HG02763 (cell line): ENCODE data around the gene KHK.
A peak's percentile ranks its signal among the peaks of the same experiment; 100 is the strongest.
"Not testable (repeated sequence)": the region's sequence is repeated elsewhere in the genome, so short reads cannot be mapped to it uniquely, and the experiment has no call there.

Source experiments
- ATAC-seq: cut with Tn5 transposase; IDR thresholded peaks from one replicate; pipeline ENCODE4 v1.9.1; 2021; ENCODE audit warnings: mild to moderate bottlenecking, moderate library complexity; ENCODE audit not compliant: unreplicated experiment

KHK gene

GRCh38 chr2:27059141-27059820, 27.3 kb upstream of the KHK start:
- no peak for ATAC-seq

GRCh38 chr2:27060323-27060722, 26.2 kb upstream of the KHK start:
- ATAC-seq, result no peak

GRCh38 chr2:27065128-27065527, 21.4 kb upstream of the KHK start:
- no peak for ATAC-seq

GRCh38 chr2:27067385-27067784, 19.2 kb upstream of the KHK start:
- no peak for ATAC-seq

GRCh38 chr2:27069436-27069835, 17.1 kb upstream of the KHK start:
- ATAC-seq, result no peak

- ATAC-seq, result no peak
These were observed 16.5 kb upstream of the KHK start for GRCh38 chr2:27069961-27070618.

GRCh38 chr2:27070653-27071276, 15.8 kb upstream of the KHK start:
- no peak for ATAC-seq

- peak; percentile 88 for ATAC-seq
These were observed 15.1 kb upstream of the KHK start, which contains the start of gene OST4 for GRCh38 chr2:27071277-27071989. Gene OST4, minus strand, starts transcription at chr2:27071654.

GRCh38 chr2:27071990-27072830, 14.4 kb upstream of the KHK start:
- ATAC-seq, result peak; percentile 27

- no peak for ATAC-seq
These were observed 13.7 kb upstream of the KHK start for GRCh38 chr2:27072920-27073319.

GRCh38 chr2:27073782-27074181, 12.8 kb upstream of the KHK start:
- ATAC-seq, result no peak

GRCh38 chr2:27074738-27075565, 11.6 kb upstream of the KHK start:
- no peak for ATAC-seq

- ATAC-seq, result not testable (repeated sequence)
These were observed 11.1 kb upstream of the KHK start for GRCh38 chr2:27075566-27075871.

GRCh38 chr2:27076323-27076722, 10.2 kb upstream of the KHK start:
- ATAC-seq, result no peak

- ATAC-seq, result no peak
These were observed 9.3 kb upstream of the KHK start for GRCh38 chr2:27077231-27077630.

GRCh38 chr2:27078267-27079194, 8.0 kb upstream of the KHK start, which contains the start of gene EMILIN1:
Gene EMILIN1, plus strand, starts transcription at chr2:27078615. Its CDS starts 451 bp downstream, at chr2:27079066.
- no peak for ATAC-seq

- ATAC-seq, result no peak
These were observed 7.1 kb upstream of the KHK start for GRCh38 chr2:27079233-27080139.

- no peak for ATAC-seq
These were observed 6.5 kb upstream of the KHK start for GRCh38 chr2:27080140-27080469.
